ENCODE data around the gene OR2A42. TPM values are rescaled to one million over a fixed set of nuclear protein-coding genes. Genes with fewer than 3 reads are reported as not detected.
"Not testable (repeated sequence)": the region's sequence is repeated elsewhere in the genome, so short reads cannot be mapped to it uniquely, and the experiment has no call there.

The OR2A42 gene
- total RNA-seq, 1 donor from 2014 or later: under 0.01 TPM

DNA sequence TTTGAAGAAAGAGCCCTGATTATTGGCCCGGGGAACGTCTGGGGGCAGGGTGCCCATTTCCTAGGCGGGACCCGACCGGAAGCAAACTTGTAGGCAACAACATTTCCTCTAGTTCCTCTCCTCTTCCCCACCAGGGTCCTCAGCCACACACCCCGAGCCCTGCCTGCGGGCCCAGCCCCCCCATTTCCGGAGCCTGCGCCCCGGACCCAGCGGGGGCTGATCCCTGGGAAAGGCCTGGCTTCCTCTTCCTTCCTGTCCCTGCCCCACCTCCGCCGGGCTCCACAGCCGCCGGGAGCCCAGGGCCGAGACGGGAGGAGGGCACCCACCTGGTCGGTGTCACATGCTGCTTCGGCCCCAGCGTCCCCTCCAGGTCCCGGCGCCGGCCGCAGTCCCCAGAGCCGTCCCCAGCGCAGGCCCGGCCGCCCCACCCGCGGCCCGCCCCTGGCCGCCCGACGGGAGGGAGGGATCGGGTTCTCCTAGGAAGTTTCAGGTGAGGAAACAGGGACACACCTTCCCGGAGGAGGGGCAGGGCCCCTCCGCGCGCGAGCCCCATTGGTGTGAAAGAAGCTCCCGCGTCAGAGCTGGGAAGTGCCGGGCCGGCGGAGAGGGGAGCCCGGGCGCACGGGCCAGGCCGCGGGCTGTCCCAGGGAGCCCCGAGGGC lies 44.1 kb downstream of the OR2A42 start, which contains the start of gene ARHGEF35:
TSS of gene ARHGEF35 (minus strand) at position 622 of the 661 bp plus-strand sequence. CDS start 7,450 bp downstream, outside the sequence.
- H3K9ac ChIP-seq (ENCODE audit: low read depth in 1 of 3, low read length in 3 of 3); H3K27ac ChIP-seq (ENCODE audit: low read depth, low read length); H3K27me3 ChIP-seq (ENCODE audit: control insufficient read depth in 3 of 3, insufficient read depth in 3 of 3, low read length in 3 of 3); H3K4me1 ChIP-seq (ENCODE audit: control insufficient read depth in 3 of 3, insufficient read depth in 3 of 3, low read length in 3 of 3); H3K9me3 ChIP-seq (ENCODE audit: control insufficient read depth in 3 of 3, low read length in 3 of 3); H3K4me3 ChIP-seq (ENCODE audit: low read length in 3 of 3); H3K36me3 ChIP-seq (ENCODE audit: control insufficient read depth in 3 of 3, insufficient read depth in 3 of 3, low read length in 3 of 3): not testable (repeated sequence)

DNA sequence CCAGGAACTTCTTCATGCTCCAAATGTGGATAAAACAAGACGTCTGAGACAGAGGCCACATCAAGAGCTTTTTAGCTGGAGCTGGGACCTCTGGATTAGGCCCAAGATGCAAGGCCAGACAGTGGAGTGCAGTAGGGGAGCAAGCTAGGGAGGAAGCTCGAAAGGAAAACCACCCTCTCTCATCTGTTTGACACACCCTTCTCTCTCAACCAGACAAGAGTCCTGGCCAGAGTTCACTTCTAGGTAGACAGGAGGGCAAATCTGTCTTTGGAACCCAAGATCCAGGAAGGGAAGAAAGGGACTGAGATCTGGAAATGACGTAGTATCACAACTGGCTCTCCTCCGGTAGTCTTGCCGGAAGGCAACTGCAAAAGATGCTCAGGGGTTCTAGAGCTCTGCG lies 45.0 kb downstream of the OR2A42 start:
- H3K4me1 ChIP-seq (ENCODE audit: control insufficient read depth in 3 of 3, insufficient read depth in 3 of 3, low read length in 3 of 3); H3K4me3 ChIP-seq (ENCODE audit: low read length in 3 of 3); H3K36me3 ChIP-seq (ENCODE audit: control insufficient read depth in 3 of 3, insufficient read depth in 3 of 3, low read length in 3 of 3); H3K9me3 ChIP-seq (ENCODE audit: control insufficient read depth in 3 of 3, low read length in 3 of 3); H3K27me3 ChIP-seq (ENCODE audit: control insufficient read depth in 3 of 3, insufficient read depth in 3 of 3, low read length in 3 of 3); H3K9ac ChIP-seq (ENCODE audit: low read depth in 1 of 3, low read length in 3 of 3); H3K27ac ChIP-seq (ENCODE audit: low read depth, low read length): not testable (repeated sequence)

DNA sequence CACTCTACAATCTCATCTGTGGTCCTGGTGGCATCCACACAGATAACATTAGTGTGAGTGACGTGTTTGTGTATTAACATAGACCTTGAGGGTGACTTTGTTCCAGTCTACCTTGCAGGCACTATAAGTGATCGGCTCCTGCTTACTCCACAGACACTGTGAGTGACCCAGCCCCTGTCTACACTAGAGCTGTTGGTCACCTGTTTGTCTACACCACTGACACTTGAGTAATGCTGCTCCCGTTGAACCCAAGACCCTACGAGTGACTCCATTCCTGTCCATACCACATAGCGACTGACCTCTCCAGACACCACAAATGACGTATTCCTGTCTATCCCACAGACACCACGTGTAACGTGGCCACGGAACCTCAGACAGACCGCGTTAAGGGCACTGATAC lies 45.6 kb downstream of the OR2A42 start:
- H3K9ac ChIP-seq (ENCODE audit: low read depth in 1 of 3, low read length in 3 of 3); H3K27ac ChIP-seq (ENCODE audit: low read depth, low read length); H3K27me3 ChIP-seq (ENCODE audit: control insufficient read depth in 3 of 3, insufficient read depth in 3 of 3, low read length in 3 of 3); H3K4me1 ChIP-seq (ENCODE audit: control insufficient read depth in 3 of 3, insufficient read depth in 3 of 3, low read length in 3 of 3); H3K36me3 ChIP-seq (ENCODE audit: control insufficient read depth in 3 of 3, insufficient read depth in 3 of 3, low read length in 3 of 3); H3K4me3 ChIP-seq (ENCODE audit: low read length in 3 of 3); H3K9me3 ChIP-seq (ENCODE audit: control insufficient read depth in 3 of 3, low read length in 3 of 3): not testable (repeated sequence)

DNA sequence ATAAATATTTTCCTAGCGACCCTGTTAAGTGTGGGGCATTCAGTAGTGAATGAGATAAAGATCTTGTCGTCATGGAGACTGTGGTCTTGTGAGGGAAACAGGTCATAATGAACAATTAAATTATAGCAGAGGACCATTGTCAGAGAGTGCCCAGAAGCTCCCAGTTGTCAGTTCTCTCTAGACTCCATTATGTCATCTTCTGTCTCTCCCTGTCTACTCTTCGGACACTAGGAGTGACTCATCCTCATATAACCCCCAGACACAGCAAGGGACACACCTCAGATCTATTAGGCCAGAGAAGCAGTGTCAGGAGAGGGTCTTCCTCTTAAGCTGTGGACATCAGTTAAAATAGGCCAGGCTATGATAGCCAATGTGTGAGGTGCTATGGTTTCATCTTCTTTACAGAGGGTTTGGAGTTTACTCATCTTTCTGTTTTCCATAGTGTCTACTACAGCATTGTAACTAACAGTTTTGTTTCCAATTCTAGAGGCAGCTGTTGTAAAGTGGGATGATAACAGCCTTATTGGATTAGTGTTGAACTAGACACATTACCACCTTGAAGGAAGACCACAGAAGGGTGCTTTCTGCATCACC lies 50.7 kb downstream of the OR2A42 start:
- not testable (repeated sequence) for H3K9me3 ChIP-seq (ENCODE audit: control insufficient read depth in 3 of 3, low read length in 3 of 3); H3K27ac ChIP-seq (ENCODE audit: low read depth, low read length); H3K9ac ChIP-seq (ENCODE audit: low read depth in 1 of 3, low read length in 3 of 3); H3K4me1 ChIP-seq (ENCODE audit: control insufficient read depth in 3 of 3, insufficient read depth in 3 of 3, low read length in 3 of 3); H3K27me3 ChIP-seq (ENCODE audit: control insufficient read depth in 3 of 3, insufficient read depth in 3 of 3, low read length in 3 of 3); H3K4me3 ChIP-seq (ENCODE audit: low read length in 3 of 3); H3K36me3 ChIP-seq (ENCODE audit: control insufficient read depth in 3 of 3, insufficient read depth in 3 of 3, low read length in 3 of 3)

DNA sequence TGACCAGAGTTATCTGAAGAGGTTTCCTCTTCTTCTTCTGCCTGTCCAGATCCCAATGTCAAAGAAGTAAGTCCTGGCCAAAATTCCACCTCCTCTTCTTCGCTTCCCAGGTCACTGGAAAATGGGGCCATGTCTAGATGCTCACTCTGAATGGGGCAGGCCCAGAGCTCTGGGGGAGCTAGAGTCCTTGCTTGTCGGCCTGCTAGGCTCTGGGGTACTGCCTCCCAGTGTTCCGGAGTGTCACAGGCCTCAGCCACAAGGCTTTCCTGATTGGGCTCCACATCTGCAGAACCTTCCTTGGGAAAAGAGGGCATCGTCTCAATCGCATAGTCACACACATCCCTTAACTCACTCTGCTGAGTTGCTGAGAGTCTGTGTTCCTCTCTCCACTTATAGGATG lies 51.6 kb downstream of the OR2A42 start:
- H3K4me1 ChIP-seq (ENCODE audit: control insufficient read depth in 3 of 3, insufficient read depth in 3 of 3, low read length in 3 of 3); H3K4me3 ChIP-seq (ENCODE audit: low read length in 3 of 3); H3K36me3 ChIP-seq (ENCODE audit: control insufficient read depth in 3 of 3, insufficient read depth in 3 of 3, low read length in 3 of 3); H3K27ac ChIP-seq (ENCODE audit: low read depth, low read length); H3K9me3 ChIP-seq (ENCODE audit: control insufficient read depth in 3 of 3, low read length in 3 of 3); H3K27me3 ChIP-seq (ENCODE audit: control insufficient read depth in 3 of 3, insufficient read depth in 3 of 3, low read length in 3 of 3); H3K9ac ChIP-seq (ENCODE audit: low read depth in 1 of 3, low read length in 3 of 3): not testable (repeated sequence)

DNA sequence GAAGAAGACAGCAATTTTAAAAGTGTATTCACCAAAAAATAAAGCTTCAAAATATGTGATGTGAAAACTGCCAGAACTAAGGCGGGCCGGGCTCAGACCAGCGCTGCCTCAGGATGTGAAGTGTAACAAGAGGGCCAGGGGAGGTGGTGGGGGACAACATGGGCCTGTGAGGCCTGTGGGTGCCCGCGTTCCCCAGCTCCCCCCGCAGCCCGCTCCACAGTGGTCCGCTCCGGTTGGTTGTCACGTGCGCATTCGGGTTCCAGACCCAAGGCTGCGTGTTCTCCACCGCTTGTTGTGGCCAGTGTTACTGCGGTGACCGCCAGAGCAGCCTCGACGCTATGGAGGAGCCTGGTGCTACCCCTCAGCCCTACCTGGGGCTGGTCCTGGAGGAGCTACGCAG lies 56.2 kb downstream of the OR2A42 start, which contains the start of gene CTAGE4:
TSS of gene CTAGE4 (plus strand) at position 301 of the 400 bp plus-strand sequence. CDS start at position 339, 38 bp downstream.
- H3K36me3 ChIP-seq (ENCODE audit: control insufficient read depth in 3 of 3, insufficient read depth in 3 of 3, low read length in 3 of 3); H3K27me3 ChIP-seq (ENCODE audit: control insufficient read depth in 3 of 3, insufficient read depth in 3 of 3, low read length in 3 of 3); H3K9ac ChIP-seq (ENCODE audit: low read depth in 1 of 3, low read length in 3 of 3); H3K4me3 ChIP-seq (ENCODE audit: low read length in 3 of 3); H3K4me1 ChIP-seq (ENCODE audit: control insufficient read depth in 3 of 3, insufficient read depth in 3 of 3, low read length in 3 of 3); H3K27ac ChIP-seq (ENCODE audit: low read depth, low read length); H3K9me3 ChIP-seq (ENCODE audit: control insufficient read depth in 3 of 3, low read length in 3 of 3): not testable (repeated sequence)

DNA sequence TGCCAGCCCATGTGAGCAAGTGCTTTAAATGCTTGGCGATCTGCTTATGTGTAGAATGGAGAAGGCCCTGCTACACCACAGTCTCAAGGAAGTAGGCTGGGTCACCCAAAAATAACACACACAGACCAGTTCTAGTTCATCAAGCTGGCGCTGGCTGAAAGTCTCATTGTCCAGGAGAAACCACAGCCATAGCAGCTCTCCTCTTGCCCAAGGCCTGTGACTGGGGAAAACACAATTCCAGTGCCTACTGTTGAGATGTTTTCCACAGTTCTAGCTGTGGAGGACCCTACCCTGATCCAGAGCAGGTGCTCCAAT lies 60.3 kb downstream of the OR2A42 start:
- not testable (repeated sequence) for H3K9me3 ChIP-seq (ENCODE audit: control insufficient read depth in 3 of 3, low read length in 3 of 3); H3K27ac ChIP-seq (ENCODE audit: low read depth, low read length); H3K4me1 ChIP-seq (ENCODE audit: control insufficient read depth in 3 of 3, insufficient read depth in 3 of 3, low read length in 3 of 3); H3K4me3 ChIP-seq (ENCODE audit: low read length in 3 of 3); H3K36me3 ChIP-seq (ENCODE audit: control insufficient read depth in 3 of 3, insufficient read depth in 3 of 3, low read length in 3 of 3); H3K27me3 ChIP-seq (ENCODE audit: control insufficient read depth in 3 of 3, insufficient read depth in 3 of 3, low read length in 3 of 3); H3K9ac ChIP-seq (ENCODE audit: low read depth in 1 of 3, low read length in 3 of 3)

DNA sequence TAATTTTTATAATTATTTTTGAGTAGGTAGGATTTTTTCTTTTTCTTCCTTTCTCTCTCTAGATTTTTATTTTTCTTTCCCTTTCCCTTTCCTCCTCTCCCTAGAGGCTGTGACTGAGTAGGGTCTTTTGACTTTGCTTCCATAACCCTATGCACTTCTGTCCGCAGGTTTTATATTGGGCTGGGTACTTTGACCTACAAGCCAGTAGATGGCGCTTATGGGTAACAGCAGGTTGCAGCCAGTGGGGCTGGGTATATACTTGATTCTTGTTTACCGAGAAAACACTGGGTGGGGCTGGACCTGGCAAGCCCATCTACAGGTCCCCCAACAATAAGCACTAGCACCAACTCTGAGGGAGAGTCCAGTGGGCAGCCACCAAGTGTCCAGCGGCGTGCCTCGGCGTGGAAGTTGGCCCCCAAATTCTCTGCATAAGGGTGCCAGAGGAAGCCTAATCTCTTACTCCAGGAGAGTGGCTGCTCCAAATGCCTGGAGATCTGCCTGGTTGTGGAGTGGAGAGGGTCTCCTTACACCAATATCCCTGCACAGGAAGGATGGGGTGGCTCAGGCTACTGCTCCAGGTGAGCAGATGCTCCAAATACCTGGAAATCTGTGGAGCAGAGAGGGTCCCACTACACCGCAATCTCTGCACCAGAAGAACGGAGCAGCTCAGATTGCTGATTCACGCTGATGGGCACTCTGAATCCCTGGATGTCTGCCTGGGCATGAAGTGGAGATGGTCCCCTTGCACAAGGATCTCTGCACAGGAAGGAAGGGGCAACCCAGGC lies 60.8 kb downstream of the OR2A42 start:
- H3K9ac ChIP-seq (ENCODE audit: low read depth in 1 of 3, low read length in 3 of 3); H3K9me3 ChIP-seq (ENCODE audit: control insufficient read depth in 3 of 3, low read length in 3 of 3); H3K27me3 ChIP-seq (ENCODE audit: control insufficient read depth in 3 of 3, insufficient read depth in 3 of 3, low read length in 3 of 3); H3K27ac ChIP-seq (ENCODE audit: low read depth, low read length); H3K4me3 ChIP-seq (ENCODE audit: low read length in 3 of 3); H3K4me1 ChIP-seq (ENCODE audit: control insufficient read depth in 3 of 3, insufficient read depth in 3 of 3, low read length in 3 of 3); H3K36me3 ChIP-seq (ENCODE audit: control insufficient read depth in 3 of 3, insufficient read depth in 3 of 3, low read length in 3 of 3): not testable (repeated sequence)
